Ishikawa (cell line): Measurements from ENCODE around the gene DUSP8.

Experiments used
- CEBPB ChIP-seq: IDR thresholded peaks from 2 replicates; pipeline ENCODE4 v1.6.1; 2012
- EP300 ChIP-seq: IDR thresholded peaks from 2 replicates; pipeline ENCODE4 v1.6.1; 2012; ENCODE audit warnings: borderline replicate concordance
- TAF1 ChIP-seq: IDR thresholded peaks from 2 replicates; pipeline ENCODE4 v1.6.1; 2012; ENCODE audit warnings: low read depth, mild to moderate bottlenecking
- TEAD4 ChIP-seq: IDR thresholded peaks from 2 replicates; pipeline ENCODE4 v1.6.1; 2012
- USF1 ChIP-seq: IDR thresholded peaks from 2 replicates; pipeline ENCODE4 v1.6.1; 2012
- ZBTB7A ChIP-seq: IDR thresholded peaks from 2 replicates; pipeline ENCODE4 v1.6.1; 2012; ENCODE audit warnings: low read depth
- TF ChIP-seq, protein P1 (sequence below): IDR thresholded peaks from 2 replicates; pipeline ENCODE4 v1.6.1; 2012; ENCODE audit warnings: low read depth, mild to moderate bottlenecking

GRCh38 chr11:1526785-1527184 lies 45.3 kb downstream of the DUSP8 start:
- TF ChIP-seq CEBPB: no peak
- TF ChIP-seq USF1: no peak
- no peak for TF ChIP-seq ZBTB7A
- TF ChIP-seq TEAD4: no peak
- TF ChIP-seq, protein P1, sequence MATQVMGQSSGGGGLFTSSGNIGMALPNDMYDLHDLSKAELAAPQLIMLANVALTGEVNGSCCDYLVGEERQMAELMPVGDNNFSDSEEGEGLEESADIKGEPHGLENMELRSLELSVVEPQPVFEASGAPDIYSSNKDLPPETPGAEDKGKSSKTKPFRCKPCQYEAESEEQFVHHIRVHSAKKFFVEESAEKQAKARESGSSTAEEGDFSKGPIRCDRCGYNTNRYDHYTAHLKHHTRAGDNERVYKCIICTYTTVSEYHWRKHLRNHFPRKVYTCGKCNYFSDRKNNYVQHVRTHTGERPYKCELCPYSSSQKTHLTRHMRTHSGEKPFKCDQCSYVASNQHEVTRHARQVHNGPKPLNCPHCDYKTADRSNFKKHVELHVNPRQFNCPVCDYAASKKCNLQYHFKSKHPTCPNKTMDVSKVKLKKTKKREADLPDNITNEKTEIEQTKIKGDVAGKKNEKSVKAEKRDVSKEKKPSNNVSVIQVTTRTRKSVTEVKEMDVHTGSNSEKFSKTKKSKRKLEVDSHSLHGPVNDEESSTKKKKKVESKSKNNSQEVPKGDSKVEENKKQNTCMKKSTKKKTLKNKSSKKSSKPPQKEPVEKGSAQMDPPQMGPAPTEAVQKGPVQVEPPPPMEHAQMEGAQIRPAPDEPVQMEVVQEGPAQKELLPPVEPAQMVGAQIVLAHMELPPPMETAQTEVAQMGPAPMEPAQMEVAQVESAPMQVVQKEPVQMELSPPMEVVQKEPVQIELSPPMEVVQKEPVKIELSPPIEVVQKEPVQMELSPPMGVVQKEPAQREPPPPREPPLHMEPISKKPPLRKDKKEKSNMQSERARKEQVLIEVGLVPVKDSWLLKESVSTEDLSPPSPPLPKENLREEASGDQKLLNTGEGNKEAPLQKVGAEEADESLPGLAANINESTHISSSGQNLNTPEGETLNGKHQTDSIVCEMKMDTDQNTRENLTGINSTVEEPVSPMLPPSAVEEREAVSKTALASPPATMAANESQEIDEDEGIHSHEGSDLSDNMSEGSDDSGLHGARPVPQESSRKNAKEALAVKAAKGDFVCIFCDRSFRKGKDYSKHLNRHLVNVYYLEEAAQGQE: no peak
- TF ChIP-seq EP300: no peak
- no peak for TF ChIP-seq TAF1
